Peyer's patch (tissue), 4 donors: ENCODE data around the gene APRT.

ENCODE experiments used
- CTCF ChIP-seq, 6 experiments: fragments of 450-650 bp in 4 of 6; fragments of 200-600 bp in 2 of 6; sonication (generic) in 1 of 6; IDR thresholded peaks; one replicate each; pipeline ENCODE4 v1.5.1; 2017 to 2019; ENCODE audit warnings: antibody characterized with exemption in 6 of 6, mild to moderate bottlenecking in 3 of 6, moderate library complexity in 1 of 6
- POLR2A ChIP-seq, 2 donors: fragments of 450-650 bp; IDR thresholded peaks; one replicate each; pipeline ENCODE4 v1.5.1; 2017; ENCODE audit warnings: antibody characterized with exemption in 2 of 2, mild to moderate bottlenecking in 2 of 2, moderate library complexity in 2 of 2

DNA sequence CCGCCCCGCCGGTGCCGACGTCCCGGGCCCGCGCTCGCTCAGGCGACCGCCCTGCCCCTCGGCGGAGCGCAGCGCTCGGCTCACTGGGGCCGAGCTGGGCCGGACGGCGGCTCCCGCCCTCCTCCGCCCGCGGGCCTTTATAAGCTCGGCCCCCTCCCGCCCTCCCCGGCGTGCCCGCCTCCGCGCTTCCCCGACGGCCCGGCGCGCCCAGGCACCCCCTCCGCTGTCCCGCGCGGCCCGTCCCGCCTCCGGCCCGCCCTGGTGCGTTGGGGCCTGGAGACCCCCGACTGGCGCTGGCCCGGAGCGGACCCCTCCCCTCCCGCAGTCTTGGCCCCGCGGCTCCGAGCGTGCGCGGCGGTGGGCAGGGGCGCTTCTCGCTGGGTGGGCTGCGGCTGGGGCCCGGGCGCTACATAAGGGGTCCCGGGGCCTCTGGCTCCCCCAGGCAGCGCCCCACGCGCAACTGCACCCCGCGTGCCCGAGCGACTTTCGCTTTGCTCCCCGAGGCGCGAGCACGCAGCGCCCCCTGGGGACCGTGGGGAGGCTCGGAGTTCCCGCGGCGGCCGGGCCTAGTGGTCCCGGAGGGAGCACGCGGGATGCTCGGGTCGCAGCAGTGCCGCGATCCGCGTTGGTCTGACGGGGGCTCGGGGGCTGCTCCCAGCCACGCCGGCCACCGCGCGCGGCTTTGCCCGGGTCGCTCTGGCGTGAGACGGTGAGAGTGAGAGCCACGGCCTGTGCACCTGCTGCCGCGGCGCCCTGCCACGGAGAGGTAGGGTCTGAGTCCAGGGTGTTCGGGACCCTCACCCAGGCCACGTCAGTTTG, 26.4 kb downstream of the APRT start, which contains the start of gene PIEZO1:
- peak; percentile 91 to 98 (median 96) for TF ChIP-seq CTCF (IDR thresholded peaks at IDR 0.05)
- TF ChIP-seq POLR2A (IDR thresholded peaks at IDR 0.05) = peak in 1 of 2 donors; percentile 80
